ENCODE data around the gene CAMK2N2.

DNA sequence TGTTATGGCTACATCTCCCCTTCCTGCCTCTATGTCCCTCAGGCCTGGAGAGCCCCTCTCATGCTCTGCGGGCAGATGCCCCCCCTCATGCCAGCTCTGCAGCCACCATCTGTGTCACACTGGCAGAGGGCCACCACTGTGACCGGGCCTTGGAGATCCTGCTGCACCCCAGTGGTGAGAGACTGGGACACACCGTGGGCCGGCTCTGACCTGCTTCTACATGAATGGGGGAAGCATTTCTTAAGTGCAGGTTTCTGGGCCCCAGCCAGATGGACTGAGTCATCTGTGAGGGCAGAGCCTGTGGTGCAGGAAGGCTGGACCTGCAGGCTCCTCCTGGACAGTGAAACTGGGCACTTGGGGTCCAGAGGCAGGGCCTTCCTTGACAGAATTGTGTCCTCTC is 27.1 kb downstream of the CAMK2N2 start:
- TF ChIP-seq, protein P1, sequence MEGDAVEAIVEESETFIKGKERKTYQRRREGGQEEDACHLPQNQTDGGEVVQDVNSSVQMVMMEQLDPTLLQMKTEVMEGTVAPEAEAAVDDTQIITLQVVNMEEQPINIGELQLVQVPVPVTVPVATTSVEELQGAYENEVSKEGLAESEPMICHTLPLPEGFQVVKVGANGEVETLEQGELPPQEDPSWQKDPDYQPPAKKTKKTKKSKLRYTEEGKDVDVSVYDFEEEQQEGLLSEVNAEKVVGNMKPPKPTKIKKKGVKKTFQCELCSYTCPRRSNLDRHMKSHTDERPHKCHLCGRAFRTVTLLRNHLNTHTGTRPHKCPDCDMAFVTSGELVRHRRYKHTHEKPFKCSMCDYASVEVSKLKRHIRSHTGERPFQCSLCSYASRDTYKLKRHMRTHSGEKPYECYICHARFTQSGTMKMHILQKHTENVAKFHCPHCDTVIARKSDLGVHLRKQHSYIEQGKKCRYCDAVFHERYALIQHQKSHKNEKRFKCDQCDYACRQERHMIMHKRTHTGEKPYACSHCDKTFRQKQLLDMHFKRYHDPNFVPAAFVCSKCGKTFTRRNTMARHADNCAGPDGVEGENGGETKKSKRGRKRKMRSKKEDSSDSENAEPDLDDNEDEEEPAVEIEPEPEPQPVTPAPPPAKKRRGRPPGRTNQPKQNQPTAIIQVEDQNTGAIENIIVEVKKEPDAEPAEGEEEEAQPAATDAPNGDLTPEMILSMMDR (IDR thresholded peaks at IDR 0.05) = no peak
- no peak for TF ChIP-seq POLR2A (IDR thresholded peaks at IDR 0.05)

Data from right lobe of liver (tissue), 4 donors.